ENCODE data around the gene YPEL3.

GRCh38 chr16:30096862-30097563 is 1.0 kb upstream of the YPEL3 start:
- TF ChIP-seq CTCF (IDR thresholded peaks at IDR 0.05) (no peak), POLR2A (IDR thresholded peaks at IDR 0.05) (no peak)

All from Peyer's patch (tissue), 4 donors.